Neural crest cell (in vitro differentiated cells): Measurements from ENCODE around the gene CLSTN1. TPM values are rescaled to one million over a fixed set of nuclear protein-coding genes. Genes with fewer than 3 reads are reported as not detected.
A peak's percentile ranks its signal among the peaks of the same experiment; 100 is the strongest.

Source experiments
- DNase-seq: peaks from one replicate; pipeline ENCODE4 v3.0.0; 2021; ENCODE audit warnings: low read depth, mixed read lengths, low spot score
- H3K27ac Mint-ChIP-seq: one replicate; pipeline ENCODE4 v1.8.0; 2021; ENCODE audit warnings: mild to moderate bottlenecking, mixed read lengths; ENCODE audit not compliant: unreplicated experiment
- H3K27me3 Mint-ChIP-seq: 2 replicates; pipeline ENCODE4 v1.8.0; 2021; ENCODE audit warnings: low read depth, mild to moderate bottlenecking, mixed read lengths
- H3K36me3 Mint-ChIP-seq: 2 replicates; pipeline ENCODE4 v1.8.0; 2021; ENCODE audit warnings: low read depth, mild to moderate bottlenecking, mixed read lengths
- H3K4me1 Mint-ChIP-seq: 2 replicates; pipeline ENCODE4 v1.8.0; 2021; ENCODE audit warnings: mixed read lengths
- H3K4me3 Mint-ChIP-seq: one replicate; pipeline ENCODE4 v1.8.0; 2021; ENCODE audit warnings: mild to moderate bottlenecking, mixed read lengths
- H3K9me3 Mint-ChIP-seq: 2 replicates; pipeline ENCODE4 v1.8.0; 2021; ENCODE audit warnings: mixed read lengths
- total RNA-seq: library from RNA; stranded (reverse); gene quantifications from 2 replicates; pipeline ENCODE4 v1.2.1, GENCODE V29; 2021
- TF ChIP-seq, protein P1 (sequence below): fragments of 200-600 bp; sonication (generic); conservative IDR thresholded peaks from 2 replicates; pipeline ENCODE4 v1.5.0; 2021; ENCODE audit warnings: antibody characterized with exemption, mild to moderate bottlenecking

Gene CLSTN1
- total RNA-seq, 1 donor from 2014 or later: 136 TPM

DNA sequence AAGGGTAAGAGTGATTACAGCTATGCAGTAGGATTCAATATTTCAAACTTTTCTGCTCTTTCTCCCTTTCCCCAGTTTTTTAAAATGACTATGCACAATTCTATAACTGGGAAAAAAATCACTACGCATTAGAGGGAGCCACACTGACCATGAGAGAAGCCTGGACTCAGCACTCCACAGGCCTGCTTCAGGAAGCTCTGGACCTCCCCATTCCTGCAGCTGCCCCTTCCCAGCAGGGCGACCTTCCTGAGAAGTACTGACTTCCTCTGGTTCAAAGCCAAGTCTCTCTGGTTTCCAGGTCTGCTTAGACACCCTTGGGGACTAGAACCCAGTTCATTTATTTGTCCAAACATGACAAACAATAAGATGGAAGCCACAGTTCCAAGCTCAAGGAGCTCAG, 42.0 kb upstream of the CLSTN1 start:
- TF ChIP-seq, protein P1, sequence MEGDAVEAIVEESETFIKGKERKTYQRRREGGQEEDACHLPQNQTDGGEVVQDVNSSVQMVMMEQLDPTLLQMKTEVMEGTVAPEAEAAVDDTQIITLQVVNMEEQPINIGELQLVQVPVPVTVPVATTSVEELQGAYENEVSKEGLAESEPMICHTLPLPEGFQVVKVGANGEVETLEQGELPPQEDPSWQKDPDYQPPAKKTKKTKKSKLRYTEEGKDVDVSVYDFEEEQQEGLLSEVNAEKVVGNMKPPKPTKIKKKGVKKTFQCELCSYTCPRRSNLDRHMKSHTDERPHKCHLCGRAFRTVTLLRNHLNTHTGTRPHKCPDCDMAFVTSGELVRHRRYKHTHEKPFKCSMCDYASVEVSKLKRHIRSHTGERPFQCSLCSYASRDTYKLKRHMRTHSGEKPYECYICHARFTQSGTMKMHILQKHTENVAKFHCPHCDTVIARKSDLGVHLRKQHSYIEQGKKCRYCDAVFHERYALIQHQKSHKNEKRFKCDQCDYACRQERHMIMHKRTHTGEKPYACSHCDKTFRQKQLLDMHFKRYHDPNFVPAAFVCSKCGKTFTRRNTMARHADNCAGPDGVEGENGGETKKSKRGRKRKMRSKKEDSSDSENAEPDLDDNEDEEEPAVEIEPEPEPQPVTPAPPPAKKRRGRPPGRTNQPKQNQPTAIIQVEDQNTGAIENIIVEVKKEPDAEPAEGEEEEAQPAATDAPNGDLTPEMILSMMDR: no peak
- no peak overlapping the region for H3K4me3 Mint-ChIP-seq
- H3K9me3 Mint-ChIP-seq: no peaks in the 10 kb centered on the region
- no peaks in the 10 kb centered on the region for H3K36me3 Mint-ChIP-seq
- H3K4me1 Mint-ChIP-seq: peaks cover 15% of the 10 kb centered on the region
- no peak for DNase-seq
- no peak overlapping the region for H3K27ac Mint-ChIP-seq
- H3K27me3 Mint-ChIP-seq: no peaks in the 10 kb centered on the region

DNA sequence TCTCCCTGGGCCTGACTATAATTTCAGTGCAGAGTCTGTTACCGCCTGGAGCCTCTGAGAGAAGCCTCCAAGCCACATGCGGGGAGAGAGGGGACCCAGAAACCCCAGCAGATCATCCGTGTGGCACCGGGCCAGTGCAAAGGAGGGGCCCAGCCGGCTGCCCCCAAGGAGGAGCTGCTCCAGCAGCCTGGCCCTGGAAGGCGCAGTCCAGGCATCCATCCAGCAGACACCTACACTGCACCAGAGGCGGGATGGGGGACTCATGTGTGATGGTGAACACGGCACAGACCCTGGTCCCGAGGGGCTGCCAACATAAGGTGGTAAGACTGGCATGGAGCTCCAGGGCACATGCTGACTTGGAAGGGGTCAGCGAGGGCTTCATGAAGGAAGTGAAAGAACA, 39.6 kb upstream of the CLSTN1 start:
- Mint-ChIP-seq H3K27me3 (no peaks in the 10 kb centered on the region), H3K9me3 (peaks cover 2% of the 10 kb centered on the region), H3K4me1 (peaks cover 9% of the 10 kb centered on the region), H3K36me3 (peaks cover 3% of the 10 kb centered on the region), H3K27ac (no peak overlapping the region), H3K4me3 (no peak overlapping the region)
- no peak for DNase-seq
- TF ChIP-seq, protein P1: no peak

- peaks cover 5% of the 10 kb centered on the region for H3K4me1 Mint-ChIP-seq
- H3K9me3 Mint-ChIP-seq: peaks cover 4% of the 10 kb centered on the region
- no peak overlapping the region for H3K4me3 Mint-ChIP-seq
- H3K36me3 Mint-ChIP-seq: peaks cover 9% of the 10 kb centered on the region
- DNase-seq: no peak
- H3K27me3 Mint-ChIP-seq: no peaks in the 10 kb centered on the region
- TF ChIP-seq, protein P1: no peak
- H3K27ac Mint-ChIP-seq: no peak overlapping the region
These were observed 37.6 kb upstream of the CLSTN1 start for GRCh38 chr1:9861360-9861759.

DNA sequence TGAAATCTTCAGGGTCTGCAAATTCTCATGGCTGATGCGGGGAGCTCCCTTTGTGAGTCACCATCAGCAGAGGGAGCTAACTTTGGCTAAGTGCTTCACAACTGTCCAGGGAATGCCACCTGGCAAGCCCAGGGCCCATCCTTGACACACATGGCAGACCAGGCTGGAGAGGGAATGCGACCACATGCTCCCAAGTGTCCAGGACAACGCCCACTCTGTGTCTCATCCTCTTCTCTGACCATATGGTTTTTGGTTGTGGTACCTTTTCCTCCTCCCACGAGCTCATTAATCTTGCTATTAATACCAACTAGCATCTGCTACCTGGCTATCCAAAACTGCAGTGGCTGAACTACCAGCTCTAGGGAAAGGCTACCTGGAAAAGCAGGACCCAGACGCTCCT, 37.1 kb upstream of the CLSTN1 start:
- no peak overlapping the region for H3K27ac Mint-ChIP-seq
- TF ChIP-seq, protein P1: no peak
- H3K4me3 Mint-ChIP-seq: no peak overlapping the region
- peaks cover 4% of the 10 kb centered on the region for H3K9me3 Mint-ChIP-seq
- no peaks in the 10 kb centered on the region for H3K27me3 Mint-ChIP-seq
- DNase-seq: no peak
- H3K4me1 Mint-ChIP-seq: peaks cover 5% of the 10 kb centered on the region
- H3K36me3 Mint-ChIP-seq: peaks cover 9% of the 10 kb centered on the region

- no peak for DNase-seq
- Mint-ChIP-seq H3K4me3 (no peak overlapping the region), H3K27me3 (no peaks in the 10 kb centered on the region), H3K36me3 (peaks cover 12% of the 10 kb centered on the region), H3K4me1 (peaks cover 5% of the 10 kb centered on the region), H3K27ac (peak overlapping the region; percentile 89), H3K9me3 (peaks cover 4% of the 10 kb centered on the region)
- TF ChIP-seq, protein P1: no peak
These were observed 35.7 kb upstream of the CLSTN1 start for GRCh38 chr1:9859281-9860014.
